Stimulated activated CD8-positive, alpha-beta memory T cell treated with anti-CD3 and anti-CD28 coated beads, Interleukin-15, amount 100 ng/mL, for 48 hours (primary cell): Measurements from ENCODE around the gene MYH1.
"Not testable (repeated sequence)": the region's sequence is repeated elsewhere in the genome, so short reads cannot be mapped to it uniquely, and the experiment has no call there.

Source experiments
- DNase-seq, 2 donors: peaks; one replicate each; pipeline ENCODE4 v3.0.0-alpha.2; 2020; ENCODE audit warnings: low read depth in 2 of 2

The MYH1 gene

GRCh38 chr17:10518271-10519037 lies at the start of gene MYH1:
Gene MYH1 (minus strand): TSS chr17:10518542. CDS start chr17:10516642, 1,900 bp downstream.
- no peak for DNase-seq

- DNase-seq = no peak
Observed at GRCh38 chr17:10563991-10564660, 45.8 kb upstream of the MYH1 start.

GRCh38 chr17:10558049-10558448 lies 39.7 kb upstream of the MYH1 start:
- DNase-seq = no peak

- DNase-seq = no peak
Observed at GRCh38 chr17:10557422-10557821, 39.1 kb upstream of the MYH1 start.

- no peak for DNase-seq
Observed at GRCh38 chr17:10556301-10557005, 38.1 kb upstream of the MYH1 start.

GRCh38 chr17:10550014-10550413 lies 31.7 kb upstream of the MYH1 start:
- DNase-seq = no peak

- DNase-seq = no peak
Observed at GRCh38 chr17:10549096-10549842, 30.9 kb upstream of the MYH1 start, which contains the start of gene MYH2. Gene MYH2 (minus strand): TSS chr17:10549658. CDS start chr17:10547920, 1,738 bp downstream.

GRCh38 chr17:10547351-10547750 lies 29.0 kb upstream of the MYH1 start:
- no peak for DNase-seq

GRCh38 chr17:10543486-10543885 lies 25.1 kb upstream of the MYH1 start:
- not testable (repeated sequence) for DNase-seq

GRCh38 chr17:10541179-10541578 lies 22.8 kb upstream of the MYH1 start:
- not testable (repeated sequence) for DNase-seq

GRCh38 chr17:10532026-10532425 lies 13.7 kb upstream of the MYH1 start:
- no peak for DNase-seq

GRCh38 chr17:10527419-10527818 lies 9.1 kb upstream of the MYH1 start:
- no peak for DNase-seq

- DNase-seq = no peak
Observed at GRCh38 chr17:10526517-10526916, 8.2 kb upstream of the MYH1 start.

GRCh38 chr17:10523064-10523463 lies 4.7 kb upstream of the MYH1 start:
- no peak for DNase-seq

- DNase-seq = no peak
Observed at GRCh38 chr17:10521949-10522348, 3.6 kb upstream of the MYH1 start.

GRCh38 chr17:10516638-10517037 lies 1.7 kb downstream of the MYH1 start:
- DNase-seq = no peak

- DNase-seq = no peak
Observed at GRCh38 chr17:10516065-10516464, 2.3 kb downstream of the MYH1 start.

- DNase-seq = no peak
Observed at GRCh38 chr17:10513299-10514067, 4.9 kb downstream of the MYH1 start.

- no peak for DNase-seq
Observed at GRCh38 chr17:10512856-10513255, 5.5 kb downstream of the MYH1 start.

- DNase-seq = no peak
Observed at GRCh38 chr17:10499950-10500349, 18.4 kb downstream of the MYH1 start.

GRCh38 chr17:10492004-10492403 lies 26.3 kb downstream of the MYH1 start:
- no peak for DNase-seq
